Spleen (tissue), 7 donors: Measurements from ENCODE around the gene AHDC1.

ENCODE experiments used
- CTCF ChIP-seq, 11 experiments: fragments of 200-600 bp in 7 of 11; fragments of 450-650 bp in 4 of 11; sonication (generic) in 4 of 11; IDR thresholded peaks in 8 of 11; conservative IDR thresholded peaks in 3 of 11; 1 replicate in 7 of 11; 2 replicates in 4 of 11; pipeline versions ENCODE4 v1.4.0 to v1.8.0; 2016 to 2021; ENCODE audit warnings: antibody characterized with exemption in 11 of 11, inconsistent platforms in 4 of 11, mild to moderate bottlenecking in 1 of 11
- POLR2A ChIP-seq, 3 donors: fragments of 450-650 bp; IDR thresholded peaks; one replicate each; pipeline ENCODE4 v1.5.1; 2017; ENCODE audit warnings: antibody characterized with exemption in 3 of 3, mild to moderate bottlenecking in 1 of 3
- POLR2AphosphoS5 ChIP-seq, 3 donors: sonication (generic); formaldehyde crosslinking; IDR thresholded peaks; one replicate each; pipeline ENCODE4 v1.5.1; 2017; ENCODE audit warnings: antibody characterized with exemption in 3 of 3
- donor health status: DM: no; HTN: no; CAD: no; lungs with moderate emphysema.
- donor health status: DM: no; HTN: no; CAD: no.
- donor health status: DM: no; HTN: no; CAD: no.

GRCh38 chr1:27648602-27649305 is 44.8 kb upstream of the AHDC1 start:
- no peak for TF ChIP-seq CTCF (IDR thresholded peaks at IDR 0.05 in 8 of 11, conservative IDR thresholded peaks at IDR 0.05 in 3 of 11)
- no peak for TF ChIP-seq POLR2A (IDR thresholded peaks at IDR 0.05)
- TF ChIP-seq POLR2AphosphoS5 (IDR thresholded peaks at IDR 0.05): no peak
